H1 (cell line): ENCODE data around the gene PAK5. TPM values are rescaled to one million over a fixed set of nuclear protein-coding genes. Genes with fewer than 3 reads are reported as not detected.
A peak's percentile ranks its signal among the peaks of the same experiment; 100 is the strongest.

Experiments used
- CTCF ChIA-PET: fragments of 300-600 bp; sonication (Branson Sonifier 250); formaldehyde crosslinking; loops from one replicate; lab custom pipeline; 2021; ENCODE audit not compliant: partially characterized antibody; lab: Charles Lee
- POLR2A ChIA-PET: fragments of 300-600 bp; sonication (Branson Sonifier 250); formaldehyde crosslinking; loops from one replicate; lab custom pipeline; 2021; ENCODE audit warnings: inconsistent platforms; ENCODE audit not compliant: partially characterized antibody; lab: Charles Lee
- DNase-seq, 2 experiments: peaks; one replicate each; pipeline versions ENCODE4 v3.0.0 to v3.0.0-alpha.2; 2010 to 2022; ENCODE audit warnings: low spot score in 2 of 2, low read depth in 1 of 2, mixed read lengths in 1 of 2
- FAIRE-seq: peaks from 2 replicates; lab custom pipeline; 2011; peaks lifted over from hg19 to GRCh38; lab: Jason Lieb, UNC
- H2AFZ ChIP-seq: 2 replicates; pipeline ENCODE4 v1.8.1; 2012; ENCODE audit warnings: low read length, inconsistent platforms
- H2AK5ac ChIP-seq: 2 replicates; pipeline ENCODE4 v1.6.1; 2013; ENCODE audit warnings: low read depth, low read length
- H2BK120ac ChIP-seq: replicated peaks from 2 replicates; pipeline ENCODE3; 2013; ENCODE audit warnings: low read depth, low read length, inconsistent platforms
- H2BK12ac ChIP-seq: 2 replicates; pipeline ENCODE4 v1.6.1; 2013; ENCODE audit warnings: low read depth, low read length
- H2BK15ac ChIP-seq: 2 replicates; pipeline ENCODE4 v1.6.1; 2013; ENCODE audit warnings: low read length
- H2BK20ac ChIP-seq: 2 replicates; pipeline ENCODE4 v1.6.1; 2013; ENCODE audit warnings: low read length
- H2BK5ac ChIP-seq: 2 replicates; pipeline ENCODE4 v1.6.1; 2013; ENCODE audit warnings: low read depth, low read length
- H3K14ac ChIP-seq: 2 replicates; pipeline ENCODE4 v1.6.1; 2013; ENCODE audit warnings: inconsistent platforms; ENCODE audit not compliant: insufficient read length
- H3K18ac ChIP-seq: 2 replicates; pipeline ENCODE4 v1.6.1; 2013; ENCODE audit warnings: low read length; ENCODE audit errors: extremely low read depth
- H3K23ac ChIP-seq: 2 replicates; pipeline ENCODE4 v1.6.1; 2013; ENCODE audit warnings: inconsistent platforms; ENCODE audit not compliant: insufficient read length
- H3K23me2 ChIP-seq: 2 replicates; pipeline ENCODE4 v1.6.1; 2013; ENCODE audit warnings: low read depth, low read length
- H3K27ac ChIP-seq: 2 replicates; pipeline ENCODE4 v1.6.1; 2011; ENCODE audit warnings: low read depth, low read length, inconsistent platforms
- H3K27me3 ChIP-seq, 4 experiments: replicated peaks in 1 of 4; 1 replicate in 1 of 4; 2 replicates in 3 of 4; pipeline versions ENCODE4 v1.6.1 to v1.8.1; 2011 to 2013; ENCODE audit warnings: low read length in 3 of 4, mild to moderate bottlenecking in 3 of 4, inconsistent platforms in 2 of 4, mixed read lengths in 2 of 4, moderate library complexity in 1 of 4; ENCODE audit not compliant: control insufficient read depth in 3 of 4, insufficient read depth in 3 of 4; ENCODE audit errors: extremely low read depth in 1 of 4
- H3K36me3 ChIP-seq, 4 experiments: 2 replicates each; pipeline versions ENCODE4 v1.6.1 to v1.8.1; 2011 to 2013; ENCODE audit warnings: mild to moderate bottlenecking in 4 of 4, low read length in 3 of 4, moderate library complexity in 2 of 4, control low read depth in 1 of 4, inconsistent platforms in 1 of 4; ENCODE audit not compliant: insufficient read depth in 4 of 4, control insufficient read depth in 2 of 4
- H3K4ac ChIP-seq: replicated peaks from 2 replicates; pipeline ENCODE3; 2013; ENCODE audit warnings: low read length, low read depth, mixed read lengths, inconsistent platforms; ENCODE audit not compliant: insufficient read length
- H3K4me1 ChIP-seq, 4 experiments: replicated peaks in 1 of 4; 1 replicate in 1 of 4; 2 replicates in 3 of 4; pipeline versions ENCODE4 v1.6.1 to v1.8.1; 2011 to 2013; ENCODE audit warnings: low read length in 3 of 4, inconsistent platforms in 2 of 4, mixed read lengths in 1 of 4; ENCODE audit not compliant: insufficient read depth in 4 of 4, control insufficient read depth in 3 of 4
- H3K4me2 ChIP-seq, 2 experiments: 2 replicates each; pipeline versions ENCODE4 v1.6.1 to v1.8.1; 2011 to 2013; ENCODE audit warnings: low read depth in 2 of 2, low read length in 2 of 2, control low read depth in 1 of 2, inconsistent platforms in 1 of 2, mild to moderate bottlenecking in 1 of 2; ENCODE audit not compliant: insufficient read depth in 1 of 2
- H3K4me3 ChIP-seq, 4 experiments: fragments of 200-600, 300-600 bp in 1 of 4; sonication (generic), shearing (Covaris generic), sonication (Bioruptor Twin) in 1 of 4; 2 replicates each; pipeline versions ENCODE4 v1.5.1 to v1.8.1; 2011 to 2016; ENCODE audit warnings: low read length in 4 of 4, low read depth in 3 of 4, control low read depth in 2 of 4, inconsistent platforms in 2 of 4, mild to moderate bottlenecking in 2 of 4, mixed read lengths in 1 of 4, moderate library complexity in 1 of 4; ENCODE audit not compliant: insufficient read depth in 2 of 4; ENCODE audit errors: extremely low read depth in 1 of 4
- H3K56ac ChIP-seq: replicated peaks from 2 replicates; pipeline ENCODE3; 2013; ENCODE audit warnings: low read depth, mild to moderate bottlenecking, mixed read lengths, low read length, inconsistent platforms; ENCODE audit not compliant: insufficient read length
- H3K79me1 ChIP-seq: 2 replicates; pipeline ENCODE4 v1.6.1; 2013; ENCODE audit warnings: low read depth, low read length, control low read depth
- H3K79me2 ChIP-seq, 2 experiments: 2 replicates each; pipeline versions ENCODE4 v1.6.1 to v1.8.1; 2012 to 2013; ENCODE audit warnings: low read length in 2 of 2, mild to moderate bottlenecking in 2 of 2, inconsistent platforms in 1 of 2; ENCODE audit not compliant: insufficient read depth in 2 of 2, control insufficient read depth in 1 of 2
- H3K9ac ChIP-seq, 4 experiments: replicated peaks in 1 of 4; 1 replicate in 1 of 4; 2 replicates in 3 of 4; pipeline versions ENCODE4 v1.6.1 to v1.8.1; 2011 to 2013; ENCODE audit warnings: low read depth in 3 of 4, low read length in 3 of 4, control low read depth in 2 of 4, mild to moderate bottlenecking in 2 of 4, moderate library complexity in 2 of 4, inconsistent platforms in 1 of 4; ENCODE audit errors: extremely low read depth in 1 of 4
- H3K9me3 ChIP-seq, 2 experiments: 2 replicates each; pipeline versions ENCODE4 v1.6.1 to v1.8.1; 2012 to 2013; ENCODE audit warnings: mild to moderate bottlenecking in 2 of 2, moderate library complexity in 2 of 2, control low read depth in 1 of 2, inconsistent platforms in 1 of 2, low read depth in 1 of 2, low read length in 1 of 2, mixed read lengths in 1 of 2; ENCODE audit not compliant: insufficient read depth in 2 of 2
- H4K20me1 ChIP-seq, 2 experiments: replicated peaks in 1 of 2; 2 replicates each; pipeline versions ENCODE3 to v1.8.1; 2011 to 2013; ENCODE audit warnings: inconsistent platforms in 2 of 2, low read length in 2 of 2, mild to moderate bottlenecking in 1 of 2; ENCODE audit not compliant: insufficient read depth in 2 of 2, control insufficient read depth in 1 of 2
- H4K5ac ChIP-seq: 2 replicates; pipeline ENCODE4 v1.6.1; 2013; ENCODE audit warnings: low read length, low read depth, mixed read lengths, inconsistent platforms; ENCODE audit not compliant: insufficient read length
- H4K8ac ChIP-seq: 2 replicates; pipeline ENCODE4 v1.8.0; 2013; ENCODE audit warnings: mild to moderate bottlenecking, moderate library complexity, low read length, inconsistent platforms; ENCODE audit not compliant: insufficient read depth; ENCODE audit errors: extremely low read depth
- H4K91ac ChIP-seq: replicated peaks from 2 replicates; pipeline ENCODE3; 2013; ENCODE audit warnings: low read length, mixed read lengths, inconsistent platforms; ENCODE audit not compliant: insufficient read length
- BRCA1 ChIP-seq: IDR thresholded peaks from 2 replicates; pipeline ENCODE4 v1.6.1; 2012; ENCODE audit warnings: low read depth, low read length, improper control_type of control experiment
- CREB1 ChIP-seq: IDR thresholded peaks from 2 replicates; pipeline ENCODE4 v1.6.1; 2012; ENCODE audit warnings: inconsistent platforms
- MAFK ChIP-seq: IDR thresholded peaks from 2 replicates; pipeline ENCODE4 v1.6.1; 2012; ENCODE audit warnings: low read depth, mild to moderate bottlenecking, improper control_type of control experiment, low read length
- WGBS, 2 experiments: shearing (Covaris generic) in 1 of 2; methylation state at CpG; one replicate each; pipeline versions ENCODE4 v1.1.6 to v1.1.7; 2013 to 2015; ENCODE audit warnings: low lambda C conversion rate in 2 of 2, mixed read lengths in 2 of 2, inconsistent platforms in 1 of 2, low coverage in 1 of 2, missing lambda C conversion rate in 1 of 2; ENCODE audit not compliant: insufficient replicate concordance in 2 of 2, insufficient coverage in 1 of 2, insufficient read length in 1 of 2; ENCODE audit errors: extremely low coverage in 1 of 2, missing lambda C conversion rate in 1 of 2; 5-methylcytosine and 5-hydroxymethylcytosine counted together
- polyA plus RNA-seq, 7 experiments: library from polyadenylated mRNA; depleted of rRNA in 3 of 7; stranded (reverse) in 5 of 7; unstranded in 2 of 7; fragments of >200 nt in 5 of 7; fragments of 200-250 nt in 2 of 7; gene quantifications; 1 replicate in 5 of 7; 2 replicates in 1 of 7; 4 replicates in 1 of 7; pipeline versions ENCODE4 v1.2.1 to v1.2.3, GENCODE V29; 2011 to 2013; ENCODE audit warnings: missing spikeins in 2 of 7, mixed read lengths in 2 of 7
- total RNA-seq: library from RNA; stranded (reverse); fragmentation: NEBNext Ultra II Directional; extraction: Animal tissue kit (Norgen Biotek cat#: 25700); gene quantifications from 2 replicates; pipeline ENCODE4 v1.2.1, GENCODE V29; 2021
- TF ChIP-seq, protein P1 (sequence below), 3 experiments: IDR thresholded peaks; 1 replicate in 2 of 3; 2 replicates in 1 of 3; pipeline versions ENCODE4 v1.5.1 to v1.6.1; 2011; ENCODE audit warnings: low read length in 3 of 3, mild to moderate bottlenecking in 3 of 3, inconsistent platforms in 2 of 3, low read depth in 1 of 3, moderate library complexity in 1 of 3; ENCODE audit not compliant: insufficient read depth in 1 of 3; ENCODE audit errors: control extremely low read depth in 1 of 3
- TF ChIP-seq, protein P2 (sequence below): IDR thresholded peaks from 2 replicates; pipeline ENCODE4 v1.6.1; 2012; ENCODE audit warnings: inconsistent platforms

PAK5 gene
- total and polyA plus RNA-seq, 2 of the 8 experiments (the other 6 are each of a cell fraction or from before 2014, with no cell fraction given) = 0.54 to 0.80 TPM

DNA sequence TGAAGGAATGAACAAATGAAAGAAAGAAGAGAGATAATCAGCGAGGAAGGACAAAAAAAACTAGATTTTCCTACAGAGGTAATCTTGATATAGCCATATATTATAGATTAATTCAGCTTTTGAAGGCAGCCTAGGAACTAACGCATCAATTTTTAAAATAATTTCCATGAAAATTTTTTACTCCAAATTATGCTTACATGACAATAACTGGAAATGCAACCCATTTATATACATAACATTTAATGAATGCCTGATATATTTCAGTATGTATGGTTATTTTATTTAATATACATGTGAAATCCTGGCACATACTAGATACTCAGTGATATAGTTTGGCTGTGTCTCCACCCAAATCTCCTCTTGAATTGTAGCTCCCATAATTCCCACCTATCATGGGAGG, 166.8 kb downstream of the PAK5 start:
- H3K27me3 ChIP-seq = no peaks in the 10 kb centered on the region
- TF ChIP-seq, protein P1, sequence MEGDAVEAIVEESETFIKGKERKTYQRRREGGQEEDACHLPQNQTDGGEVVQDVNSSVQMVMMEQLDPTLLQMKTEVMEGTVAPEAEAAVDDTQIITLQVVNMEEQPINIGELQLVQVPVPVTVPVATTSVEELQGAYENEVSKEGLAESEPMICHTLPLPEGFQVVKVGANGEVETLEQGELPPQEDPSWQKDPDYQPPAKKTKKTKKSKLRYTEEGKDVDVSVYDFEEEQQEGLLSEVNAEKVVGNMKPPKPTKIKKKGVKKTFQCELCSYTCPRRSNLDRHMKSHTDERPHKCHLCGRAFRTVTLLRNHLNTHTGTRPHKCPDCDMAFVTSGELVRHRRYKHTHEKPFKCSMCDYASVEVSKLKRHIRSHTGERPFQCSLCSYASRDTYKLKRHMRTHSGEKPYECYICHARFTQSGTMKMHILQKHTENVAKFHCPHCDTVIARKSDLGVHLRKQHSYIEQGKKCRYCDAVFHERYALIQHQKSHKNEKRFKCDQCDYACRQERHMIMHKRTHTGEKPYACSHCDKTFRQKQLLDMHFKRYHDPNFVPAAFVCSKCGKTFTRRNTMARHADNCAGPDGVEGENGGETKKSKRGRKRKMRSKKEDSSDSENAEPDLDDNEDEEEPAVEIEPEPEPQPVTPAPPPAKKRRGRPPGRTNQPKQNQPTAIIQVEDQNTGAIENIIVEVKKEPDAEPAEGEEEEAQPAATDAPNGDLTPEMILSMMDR (IDR thresholded peaks at IDR 0.05; ENCODE audit: control extremely low read depth in 1 of 3, insufficient read depth in 1 of 3, low read depth in 1 of 3, low read length in 3 of 3) = no peak
- TF ChIP-seq, protein P2, sequence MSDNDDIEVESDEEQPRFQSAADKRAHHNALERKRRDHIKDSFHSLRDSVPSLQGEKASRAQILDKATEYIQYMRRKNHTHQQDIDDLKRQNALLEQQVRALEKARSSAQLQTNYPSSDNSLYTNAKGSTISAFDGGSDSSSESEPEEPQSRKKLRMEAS = no peak
- TF ChIP-seq MAFK (peak; percentile 16; the same call in 1 of the 2 replicates), BRCA1 (no peak), CREB1 (no peak)
- H2BK12ac ChIP-seq = no peak overlapping the region
- H3K56ac ChIP-seq = no peak overlapping the region
- 0 out of 4 replicates have a peak, but pooled peaks cover 0 to 5% of the 10 kb centered on the region in 2 experiments for H3K9me3 ChIP-seq
- no peak overlapping the region for H3K9ac ChIP-seq
- H2AK5ac ChIP-seq = no peak overlapping the region
- 85% methylated on average over 2 of the region's 2 CpGs; no CpG with 5 or more reads in 1 of the 2 experiments for WGBS, 2 experiments
- no peak overlapping the region for H2BK120ac ChIP-seq
- no peaks in the 10 kb centered on the region for H4K20me1 ChIP-seq
- POLR2A ChIA-PET = no interaction called here
- no peaks in the 10 kb centered on the region for H3K4me1 ChIP-seq
- H3K23ac ChIP-seq = no peak overlapping the region
- H4K91ac ChIP-seq = no peak overlapping the region
- H3K4me2 ChIP-seq = no peak overlapping the region
- no peak for FAIRE-seq
- H2BK15ac ChIP-seq = no peak overlapping the region
- no peak overlapping the region for H3K4ac ChIP-seq
- H3K14ac ChIP-seq = no peak overlapping the region
- no peak overlapping the region for H2BK20ac ChIP-seq
- H3K23me2 ChIP-seq = no peaks in the 10 kb centered on the region
- no peak overlapping the region for H3K27ac ChIP-seq
- H4K8ac ChIP-seq = no peak overlapping the region
- H3K79me2 ChIP-seq = no peaks in the 10 kb centered on the region
- H2AFZ ChIP-seq = no peak overlapping the region
- no peaks in the 10 kb centered on the region for H3K36me3 ChIP-seq
- no peak overlapping the region for H3K18ac ChIP-seq
- no peak overlapping the region for H2BK5ac ChIP-seq
- no peaks in the 10 kb centered on the region for H3K79me1 ChIP-seq
- CTCF ChIA-PET = interaction anchor here (1.3 kb wide), 1 partner anchor 193 kb away, joined by 4 read pairs; no protein-coding TSS in a partner anchor
- no peak for DNase-seq
- H3K4me3 ChIP-seq = no peak overlapping the region
- no peak overlapping the region for H4K5ac ChIP-seq
